Measurements from ENCODE around the gene APOA4. TPM values are rescaled to one million over a fixed set of nuclear protein-coding genes. Genes with fewer than 3 reads are reported as not detected.
"Not testable (repeated sequence)": the region's sequence is repeated elsewhere in the genome, so short reads cannot be mapped to it uniquely, and the experiment has no call there.

The APOA4 gene
- total RNA-seq, 4 donors from 2014 or later = not detected

DNA sequence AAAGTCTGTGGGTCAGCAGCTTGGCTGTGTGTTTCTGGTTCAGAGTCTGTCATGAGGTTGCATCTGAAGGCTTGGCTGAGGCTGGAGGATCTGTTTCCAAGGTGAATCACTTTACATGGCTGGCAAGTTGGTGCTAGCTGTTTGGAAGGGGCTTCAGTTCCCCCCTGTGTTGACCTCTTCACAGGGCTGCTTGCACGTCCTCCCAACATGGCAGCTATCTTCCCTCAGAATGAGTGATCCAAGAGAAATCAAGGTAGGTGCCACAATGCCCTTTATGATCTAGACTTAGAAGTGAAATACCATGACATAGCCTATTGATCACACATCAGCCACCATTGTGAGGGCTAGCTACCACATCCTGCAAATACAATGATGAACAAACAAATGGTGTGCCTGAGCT lies 9.9 kb downstream of the APOA4 start:
- TF ChIP-seq POLR2A (IDR thresholded peaks at IDR 0.05) = no peak
- no peak overlapping the region for H3K4me3 ChIP-seq (ENCODE audit: low read depth, poor library complexity, severe bottlenecking)
- 80 to 100% methylated on average over 1 of the region's 1 CpG for WGBS, 2 donors
- DNase-seq (ENCODE audit: low spot score in 2 of 2) = no peak
- intact Hi-C loops (cut with DNase I; ENCODE audit: low total_unique reads) = no loop called here

DNA sequence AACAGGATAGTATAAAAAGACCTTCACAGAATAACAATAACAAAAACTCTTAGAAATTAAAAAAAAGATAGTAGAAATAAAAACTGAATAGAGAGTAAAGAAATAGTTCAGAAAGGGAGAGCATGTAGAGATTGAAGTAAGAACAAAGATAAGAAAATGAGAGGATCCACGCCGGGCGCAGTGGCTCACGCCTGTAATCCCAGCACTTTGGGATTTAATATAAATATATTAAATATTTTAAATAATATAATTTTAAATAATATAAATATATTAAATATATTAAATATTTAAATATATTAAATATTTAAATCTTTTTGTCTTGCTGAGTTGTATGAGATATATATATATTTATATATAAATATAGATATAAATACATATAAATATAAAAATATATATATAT lies 11.0 kb downstream of the APOA4 start:
- H3K4me3 ChIP-seq (ENCODE audit: low read depth, poor library complexity, severe bottlenecking) = no peak overlapping the region
- TF ChIP-seq POLR2A (IDR thresholded peaks at IDR 0.05) = no peak
- TF ChIP-seq, protein P1, sequence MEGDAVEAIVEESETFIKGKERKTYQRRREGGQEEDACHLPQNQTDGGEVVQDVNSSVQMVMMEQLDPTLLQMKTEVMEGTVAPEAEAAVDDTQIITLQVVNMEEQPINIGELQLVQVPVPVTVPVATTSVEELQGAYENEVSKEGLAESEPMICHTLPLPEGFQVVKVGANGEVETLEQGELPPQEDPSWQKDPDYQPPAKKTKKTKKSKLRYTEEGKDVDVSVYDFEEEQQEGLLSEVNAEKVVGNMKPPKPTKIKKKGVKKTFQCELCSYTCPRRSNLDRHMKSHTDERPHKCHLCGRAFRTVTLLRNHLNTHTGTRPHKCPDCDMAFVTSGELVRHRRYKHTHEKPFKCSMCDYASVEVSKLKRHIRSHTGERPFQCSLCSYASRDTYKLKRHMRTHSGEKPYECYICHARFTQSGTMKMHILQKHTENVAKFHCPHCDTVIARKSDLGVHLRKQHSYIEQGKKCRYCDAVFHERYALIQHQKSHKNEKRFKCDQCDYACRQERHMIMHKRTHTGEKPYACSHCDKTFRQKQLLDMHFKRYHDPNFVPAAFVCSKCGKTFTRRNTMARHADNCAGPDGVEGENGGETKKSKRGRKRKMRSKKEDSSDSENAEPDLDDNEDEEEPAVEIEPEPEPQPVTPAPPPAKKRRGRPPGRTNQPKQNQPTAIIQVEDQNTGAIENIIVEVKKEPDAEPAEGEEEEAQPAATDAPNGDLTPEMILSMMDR (IDR thresholded peaks at IDR 0.05) = no peak
- 81 to 93% methylated on average over 4 of the region's 4 CpGs for WGBS, 2 donors
- DNase-seq (ENCODE audit: low spot score in 2 of 2) = no peak
- intact Hi-C loops (cut with DNase I; ENCODE audit: low total_unique reads) = no loop called here

DNA sequence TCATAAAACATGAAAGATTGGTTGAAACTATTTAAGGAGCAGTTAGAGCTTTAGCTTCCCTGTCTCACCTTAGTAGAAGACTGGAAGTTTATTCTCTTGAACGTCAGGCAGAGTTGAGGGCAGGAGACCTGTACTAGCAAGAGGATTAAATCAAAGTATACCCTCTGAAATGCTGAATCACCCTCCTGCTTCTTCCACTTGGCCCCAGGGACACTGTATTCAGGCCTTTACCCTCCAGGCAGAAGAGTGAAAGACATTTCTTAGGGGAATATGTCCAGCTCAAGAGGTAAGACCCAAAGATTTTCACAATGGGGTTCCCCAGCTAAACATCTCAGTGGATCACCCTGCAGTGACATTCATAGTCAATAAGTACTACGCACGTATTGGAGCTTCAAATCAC lies 11.9 kb downstream of the APOA4 start:
- no peak for TF ChIP-seq POLR2A (IDR thresholded peaks at IDR 0.05)
- TF ChIP-seq, protein P1 (IDR thresholded peaks at IDR 0.05) = no peak
- intact Hi-C loops (cut with DNase I; ENCODE audit: low total_unique reads) = no loop called here
- no peak for DNase-seq (ENCODE audit: low spot score in 2 of 2)
- WGBS, 2 donors = 70 to 73% methylated on average over 3 of the region's 3 CpGs
- H3K4me3 ChIP-seq (ENCODE audit: low read depth, poor library complexity, severe bottlenecking) = no peak overlapping the region

DNA sequence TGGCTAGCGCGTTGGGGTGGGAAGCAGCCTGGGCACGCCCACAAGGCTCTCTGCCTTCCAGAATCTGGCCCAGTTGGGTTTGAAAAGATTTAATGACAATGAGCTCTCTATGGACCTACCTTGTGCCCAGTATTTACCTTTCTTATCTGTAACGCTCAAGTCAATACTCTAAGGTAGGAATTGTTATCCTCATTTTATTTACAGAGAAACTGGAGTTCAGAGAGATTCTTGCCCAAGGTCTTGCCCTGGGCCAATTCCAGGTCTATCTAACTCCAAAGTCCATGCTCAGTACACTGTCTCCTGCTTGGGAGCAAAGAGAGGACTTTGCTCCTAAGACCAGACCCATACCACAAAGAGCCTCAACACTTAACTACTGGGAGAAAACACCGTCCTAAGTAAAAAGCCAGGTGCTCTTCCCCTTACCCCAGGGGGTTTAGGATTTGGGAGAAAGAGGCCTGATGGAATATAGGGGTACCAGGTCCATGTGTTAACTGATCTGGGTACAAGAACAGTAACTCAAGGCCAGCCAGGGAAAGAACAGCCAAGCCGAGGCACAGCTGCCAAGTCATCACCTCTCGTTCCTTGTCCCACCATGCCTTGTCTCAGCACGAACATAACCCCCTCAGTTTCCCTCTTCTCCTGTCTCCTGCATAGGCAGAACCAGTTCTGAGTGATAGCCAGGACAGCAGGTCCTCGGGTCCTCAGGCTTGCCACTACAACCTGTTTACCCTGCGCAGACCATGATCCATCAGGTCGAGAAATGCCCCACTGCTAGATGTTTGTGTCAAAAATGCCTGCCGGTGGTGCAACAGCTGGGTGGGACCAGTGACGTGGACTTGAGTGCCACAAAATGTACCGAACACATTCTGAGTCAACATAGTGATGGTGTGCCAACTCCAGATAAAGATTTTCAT lies 14.6 kb downstream of the APOA4 start:
- no peak for DNase-seq (ENCODE audit: low spot score in 2 of 2)
- intact Hi-C loops (cut with DNase I; ENCODE audit: low total_unique reads) = no loop called here
- H3K4me3 ChIP-seq (ENCODE audit: low read depth, poor library complexity, severe bottlenecking) = no peak overlapping the region
- WGBS, 2 donors = 73 to 82% methylated on average over 14 of the region's 14 CpGs
- TF ChIP-seq, protein P1 (IDR thresholded peaks at IDR 0.05) = no peak
- no peak for TF ChIP-seq POLR2A (IDR thresholded peaks at IDR 0.05)

DNA sequence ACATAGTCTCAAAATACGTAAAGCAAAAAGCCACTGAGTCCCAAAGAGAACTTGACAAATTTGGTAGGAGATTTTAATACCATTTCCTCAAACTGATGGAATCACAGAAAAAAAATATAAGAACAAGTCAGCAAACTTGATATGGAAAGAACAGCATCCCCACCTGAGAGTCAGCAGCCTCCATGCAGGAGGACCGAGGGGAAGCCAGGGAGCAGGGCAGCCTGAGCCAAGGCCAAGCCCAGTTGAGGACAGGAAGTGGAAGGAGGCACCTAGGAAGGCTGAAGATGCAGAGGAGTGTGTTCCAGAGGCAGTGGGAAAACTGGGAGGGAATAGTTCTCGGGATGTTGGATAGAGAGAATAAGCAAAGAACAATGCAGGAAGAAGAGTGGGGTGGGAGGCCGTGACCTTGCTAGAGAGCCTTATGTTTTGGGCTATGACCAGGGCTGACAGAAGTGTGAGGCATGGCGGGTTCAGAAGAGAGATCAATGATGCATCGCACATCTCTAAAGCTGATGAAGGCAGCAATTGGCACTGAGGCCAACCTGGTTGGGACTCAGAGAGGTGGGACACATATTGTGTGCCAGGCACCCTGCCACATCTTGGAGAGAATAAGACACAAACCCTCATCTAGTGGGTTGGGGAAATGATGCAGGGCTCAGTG lies 15.4 kb downstream of the APOA4 start:
- TF ChIP-seq POLR2A (IDR thresholded peaks at IDR 0.05) = no peak
- TF ChIP-seq, protein P1 (IDR thresholded peaks at IDR 0.05) = no peak
- DNase-seq (ENCODE audit: low spot score in 2 of 2) = no peak
- no peak overlapping the region for H3K4me3 ChIP-seq (ENCODE audit: low read depth, poor library complexity, severe bottlenecking)
- intact Hi-C loops (cut with DNase I; ENCODE audit: low total_unique reads) = no loop called here
- 89 to 90% methylated on average over 6 of the region's 6 CpGs for WGBS, 2 donors

DNA sequence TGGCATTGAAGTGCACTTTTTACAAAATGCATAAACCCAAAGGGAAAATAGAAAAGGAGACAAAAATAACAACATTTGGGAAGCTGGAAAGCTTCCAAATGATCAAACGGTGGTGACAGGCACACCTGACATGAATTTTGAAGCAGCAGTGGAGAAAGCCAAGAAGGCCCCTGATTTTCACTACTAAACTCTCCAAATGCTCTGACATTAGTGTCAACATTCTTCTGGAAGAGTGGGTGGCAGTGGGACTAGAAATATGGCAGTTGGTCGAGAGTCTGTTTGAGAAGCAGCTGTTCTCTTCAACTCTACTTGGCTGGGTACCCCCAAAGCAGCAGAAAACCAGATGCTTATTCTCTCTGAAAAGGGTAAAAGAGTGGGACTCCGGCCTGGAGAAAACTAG lies 19.1 kb downstream of the APOA4 start:
- H3K4me3 ChIP-seq (ENCODE audit: low read depth, poor library complexity, severe bottlenecking) = no peak overlapping the region
- intact Hi-C loops (cut with DNase I; ENCODE audit: low total_unique reads) = no loop called here
- DNase-seq (ENCODE audit: low spot score in 2 of 2) = no peak
- 42 to 48% methylated on average over 3 of the region's 3 CpGs for WGBS, 2 donors
- TF ChIP-seq POLR2A (IDR thresholded peaks at IDR 0.05) = no peak
- TF ChIP-seq, protein P1 (IDR thresholded peaks at IDR 0.05) = no peak

DNA sequence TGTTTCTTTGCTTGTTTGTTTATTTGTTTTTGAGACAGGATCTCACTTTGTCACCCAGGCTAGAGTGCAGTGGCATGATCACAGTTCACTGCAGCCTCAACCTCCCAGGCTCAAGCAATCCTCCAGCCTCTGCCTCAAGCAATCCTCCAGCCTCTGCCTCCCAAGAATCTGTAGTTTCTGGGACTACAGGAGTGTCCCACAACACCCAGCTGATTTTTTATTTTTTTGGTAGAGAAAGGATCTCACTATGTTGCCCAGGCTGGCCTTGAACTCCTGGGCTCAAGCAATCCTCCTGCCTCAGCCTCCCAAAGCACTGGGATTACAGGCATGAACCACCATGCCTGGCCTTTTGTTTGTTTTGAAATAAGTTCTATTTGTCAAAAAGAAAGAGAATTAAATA lies 21.4 kb downstream of the APOA4 start:
- DNase-seq (ENCODE audit: low spot score in 2 of 2) = peak in 1 of 2 donors; percentile 12
- intact Hi-C loops (cut with DNase I; ENCODE audit: low total_unique reads) = not testable (repeated sequence)

More for the DNA sequence above, 21.4 kb downstream of the APOA4 start:
- H3K4me3 ChIP-seq (ENCODE audit: low read depth, poor library complexity, severe bottlenecking) = not testable (repeated sequence)

Data from lower leg skin (tissue), 4 donors.